ENCODE results near the gene SLC19A1. TPM values are rescaled to one million over a fixed set of nuclear protein-coding genes. Genes with fewer than 3 reads are reported as not detected.
A peak's percentile ranks its signal among the peaks of the same experiment; 100 is the strongest.

SLC19A1 gene
- total RNA-seq, 1 donor from 2014 or later, result 53.3 TPM

GRCh38 chr21:45452696-45453307, 89.4 kb downstream of the SLC19A1 start:
- Mint-ChIP-seq H3K27ac (ENCODE audit: unreplicated experiment) (no peak overlapping the region), H3K4me1 (ENCODE audit: low read depth, unreplicated experiment) (peaks cover 4% of the 10 kb centered on the region), H3K27me3 (ENCODE audit: unreplicated experiment) (peaks cover 10% of the 10 kb centered on the region), H3K4me3 (ENCODE audit: unreplicated experiment) (no peak overlapping the region), H3K36me3 (ENCODE audit: unreplicated experiment) (no peaks in the 10 kb centered on the region), H3K9me3 (ENCODE audit: unreplicated experiment) (peaks cover 1% of the 10 kb centered on the region)
- TF ChIP-seq CTCF (IDR thresholded peaks at IDR 0.05; ENCODE audit: partially characterized antibody, unreplicated experiment), result no peak
- no peak for DNase-seq

- Mint-ChIP-seq H3K27ac (ENCODE audit: unreplicated experiment) (no peak overlapping the region), H3K4me3 (ENCODE audit: unreplicated experiment) (no peak overlapping the region), H3K36me3 (ENCODE audit: unreplicated experiment) (no peaks in the 10 kb centered on the region), H3K4me1 (ENCODE audit: low read depth, unreplicated experiment) (peaks cover 4% of the 10 kb centered on the region), H3K27me3 (ENCODE audit: unreplicated experiment) (peaks cover 15% of the 10 kb centered on the region), H3K9me3 (ENCODE audit: unreplicated experiment) (peaks cover 1% of the 10 kb centered on the region)
- no peak for TF ChIP-seq CTCF (IDR thresholded peaks at IDR 0.05; ENCODE audit: partially characterized antibody, unreplicated experiment)
- peak; percentile 9 for DNase-seq
Measured at GRCh38 chr21:45451771-45452182, 90.5 kb downstream of the SLC19A1 start.

GRCh38 chr21:45451091-45451740, 91.0 kb downstream of the SLC19A1 start:
- Mint-ChIP-seq H3K4me3 (ENCODE audit: unreplicated experiment) (no peak overlapping the region), H3K27me3 (ENCODE audit: unreplicated experiment) (peaks cover 15% of the 10 kb centered on the region), H3K4me1 (ENCODE audit: low read depth, unreplicated experiment) (peaks cover 4% of the 10 kb centered on the region), H3K36me3 (ENCODE audit: unreplicated experiment) (no peaks in the 10 kb centered on the region), H3K27ac (ENCODE audit: unreplicated experiment) (no peak overlapping the region), H3K9me3 (ENCODE audit: unreplicated experiment) (peaks cover 1% of the 10 kb centered on the region)
- peak; percentile 10 for DNase-seq
- no peak for TF ChIP-seq CTCF (IDR thresholded peaks at IDR 0.05; ENCODE audit: partially characterized antibody, unreplicated experiment)

GRCh38 chr21:45450423-45451090, 91.7 kb downstream of the SLC19A1 start:
- Mint-ChIP-seq H3K9me3 (ENCODE audit: unreplicated experiment) (peaks cover 1% of the 10 kb centered on the region), H3K4me1 (ENCODE audit: low read depth, unreplicated experiment) (peaks cover 4% of the 10 kb centered on the region), H3K27ac (ENCODE audit: unreplicated experiment) (no peak overlapping the region)

More at GRCh38 chr21:45450423-45451090, 91.7 kb downstream of the SLC19A1 start:
- Mint-ChIP-seq H3K36me3 (ENCODE audit: unreplicated experiment) (no peaks in the 10 kb centered on the region), H3K27me3 (ENCODE audit: unreplicated experiment) (peaks cover 15% of the 10 kb centered on the region), H3K4me3 (ENCODE audit: unreplicated experiment) (no peak overlapping the region)
- no peak for DNase-seq
- no peak for TF ChIP-seq CTCF (IDR thresholded peaks at IDR 0.05; ENCODE audit: partially characterized antibody, unreplicated experiment)
